Stimulated activated memory B cell treated with anti-CD40 and anti-IgM and Interleukin-4, amounts not matched to agents 10 μg/mL and 1 μg/mL and 100 μg/mL, for 72 hours (primary cell): Measurements from ENCODE around the gene TBCD.
A peak's percentile ranks its signal among the peaks of the same experiment; 100 is the strongest.

ENCODE experiments used
- ATAC-seq: fragments of 150-1000 bp; cut with Tn5 transposase; 2 replicates; pipeline ENCODE4 v1.10.0; 2021
- H3K27ac Mint-ChIP-seq: one replicate; pipeline ENCODE4 v1.8.0; 2022; ENCODE audit warnings: mild to moderate bottlenecking, mixed read lengths
- H3K27me3 Mint-ChIP-seq: one replicate; pipeline ENCODE4 v1.8.0; 2022; ENCODE audit warnings: mixed read lengths
- H3K36me3 Mint-ChIP-seq: one replicate; pipeline ENCODE4 v1.8.0; 2022; ENCODE audit warnings: mixed read lengths
- H3K4me1 Mint-ChIP-seq: one replicate; pipeline ENCODE4 v1.8.0; 2022; ENCODE audit warnings: mixed read lengths
- H3K4me3 Mint-ChIP-seq: one replicate; pipeline ENCODE4 v1.8.0; 2022; ENCODE audit warnings: mild to moderate bottlenecking, moderate library complexity, mixed read lengths
- H3K9me3 Mint-ChIP-seq: one replicate; pipeline ENCODE4 v1.8.0; 2022; ENCODE audit warnings: mixed read lengths

TBCD gene

GRCh38 chr17:82804442-82805191, 52.8 kb downstream of the TBCD start:
- Mint-ChIP-seq H3K9me3 (peaks cover 6% of the 10 kb centered on the region), H3K4me1 (peaks cover 15% of the 10 kb centered on the region), H3K27ac (no peak overlapping the region), H3K4me3 (no peak overlapping the region), H3K27me3 (no peaks in the 10 kb centered on the region), H3K36me3 (peaks cover 56% of the 10 kb centered on the region)
- ATAC-seq = no peak

GRCh38 chr17:82805254-82805653, 53.4 kb downstream of the TBCD start:
- Mint-ChIP-seq H3K36me3 (peaks cover 56% of the 10 kb centered on the region), H3K4me3 (no peak overlapping the region), H3K27ac (no peak overlapping the region), H3K4me1 (peaks cover 15% of the 10 kb centered on the region), H3K27me3 (no peaks in the 10 kb centered on the region), H3K9me3 (peaks cover 6% of the 10 kb centered on the region)
- ATAC-seq = no peak

GRCh38 chr17:82805823-82806222, 54.0 kb downstream of the TBCD start:
- Mint-ChIP-seq H3K9me3 (peaks cover 6% of the 10 kb centered on the region), H3K4me1 (peaks cover 15% of the 10 kb centered on the region), H3K27ac (no peak overlapping the region), H3K27me3 (no peaks in the 10 kb centered on the region), H3K4me3 (no peak overlapping the region), H3K36me3 (peaks cover 55% of the 10 kb centered on the region)
- no peak for ATAC-seq

- peaks cover 55% of the 10 kb centered on the region for H3K36me3 Mint-ChIP-seq
- H3K4me3 Mint-ChIP-seq = no peak overlapping the region
- peaks cover 10% of the 10 kb centered on the region for H3K4me1 Mint-ChIP-seq
- H3K9me3 Mint-ChIP-seq = peaks cover under 1% of the 10 kb centered on the region
- no peaks in the 10 kb centered on the region for H3K27me3 Mint-ChIP-seq
- no peak overlapping the region for H3K27ac Mint-ChIP-seq
- ATAC-seq = no peak
Measured at GRCh38 chr17:82806645-82807044, 54.8 kb downstream of the TBCD start.

GRCh38 chr17:82807101-82807500, 55.2 kb downstream of the TBCD start:
- no peak for ATAC-seq
- no peaks in the 10 kb centered on the region for H3K27me3 Mint-ChIP-seq
- no peaks in the 10 kb centered on the region for H3K9me3 Mint-ChIP-seq
- H3K4me1 Mint-ChIP-seq = peaks cover 10% of the 10 kb centered on the region
- no peak overlapping the region for H3K4me3 Mint-ChIP-seq
- peaks cover 59% of the 10 kb centered on the region for H3K36me3 Mint-ChIP-seq
- H3K27ac Mint-ChIP-seq = no peak overlapping the region

- Mint-ChIP-seq H3K27ac (no peak overlapping the region), H3K4me1 (peaks cover 10% of the 10 kb centered on the region), H3K27me3 (no peaks in the 10 kb centered on the region), H3K36me3 (peaks cover 60% of the 10 kb centered on the region), H3K9me3 (no peaks in the 10 kb centered on the region), H3K4me3 (no peak overlapping the region)
- no peak for ATAC-seq
Measured at GRCh38 chr17:82807562-82807961, 55.7 kb downstream of the TBCD start.

GRCh38 chr17:82808006-82808405, 56.1 kb downstream of the TBCD start:
- no peaks in the 10 kb centered on the region for H3K27me3 Mint-ChIP-seq
- no peak overlapping the region for H3K4me3 Mint-ChIP-seq
- ATAC-seq = no peak
- no peak overlapping the region for H3K27ac Mint-ChIP-seq
- H3K9me3 Mint-ChIP-seq = no peaks in the 10 kb centered on the region
- H3K36me3 Mint-ChIP-seq = peaks cover 58% of the 10 kb centered on the region
- H3K4me1 Mint-ChIP-seq = peaks cover 10% of the 10 kb centered on the region

- no peaks in the 10 kb centered on the region for H3K9me3 Mint-ChIP-seq
- no peak overlapping the region for H3K4me3 Mint-ChIP-seq
- no peaks in the 10 kb centered on the region for H3K27me3 Mint-ChIP-seq
- H3K36me3 Mint-ChIP-seq = peaks cover 68% of the 10 kb centered on the region
- H3K4me1 Mint-ChIP-seq = peaks cover 10% of the 10 kb centered on the region
- no peak for ATAC-seq
- no peak overlapping the region for H3K27ac Mint-ChIP-seq
Measured at GRCh38 chr17:82808921-82809905, 57.3 kb downstream of the TBCD start.

- no peak for ATAC-seq
- H3K27me3 Mint-ChIP-seq = no peaks in the 10 kb centered on the region
- peaks cover 10% of the 10 kb centered on the region for H3K4me1 Mint-ChIP-seq
- H3K36me3 Mint-ChIP-seq = peaks cover 83% of the 10 kb centered on the region
- no peak overlapping the region for H3K4me3 Mint-ChIP-seq
- no peaks in the 10 kb centered on the region for H3K9me3 Mint-ChIP-seq
- H3K27ac Mint-ChIP-seq = no peak overlapping the region
Measured at GRCh38 chr17:82810644-82811430, 59.0 kb downstream of the TBCD start.

- ATAC-seq = no peak
- Mint-ChIP-seq H3K4me1 (peaks cover 10% of the 10 kb centered on the region), H3K27me3 (no peaks in the 10 kb centered on the region), H3K36me3 (peaks cover 79% of the 10 kb centered on the region), H3K9me3 (no peaks in the 10 kb centered on the region), H3K27ac (no peak overlapping the region), H3K4me3 (no peak overlapping the region)
Measured at GRCh38 chr17:82812058-82812457, 60.2 kb downstream of the TBCD start.

- H3K36me3 Mint-ChIP-seq = peaks cover 75% of the 10 kb centered on the region
- H3K27me3 Mint-ChIP-seq = no peaks in the 10 kb centered on the region
- H3K4me1 Mint-ChIP-seq = peaks cover 9% of the 10 kb centered on the region
- no peak overlapping the region for H3K27ac Mint-ChIP-seq
- H3K4me3 Mint-ChIP-seq = no peak overlapping the region
- no peak for ATAC-seq
- H3K9me3 Mint-ChIP-seq = no peaks in the 10 kb centered on the region
Measured at GRCh38 chr17:82812601-82813000, 60.7 kb downstream of the TBCD start.

- ATAC-seq = no peak
- Mint-ChIP-seq H3K9me3 (no peaks in the 10 kb centered on the region), H3K27me3 (no peaks in the 10 kb centered on the region), H3K27ac (no peak overlapping the region), H3K4me3 (no peak overlapping the region), H3K4me1 (peaks cover 11% of the 10 kb centered on the region), H3K36me3 (peaks cover 74% of the 10 kb centered on the region)
Measured at GRCh38 chr17:82813299-82814051, 61.6 kb downstream of the TBCD start.

GRCh38 chr17:82814834-82815233, 63.0 kb downstream of the TBCD start:
- no peak overlapping the region for H3K4me3 Mint-ChIP-seq
- peaks cover 19% of the 10 kb centered on the region for H3K4me1 Mint-ChIP-seq
- no peaks in the 10 kb centered on the region for H3K9me3 Mint-ChIP-seq
- peak overlapping the region; percentile 10 for H3K27ac Mint-ChIP-seq
- H3K36me3 Mint-ChIP-seq = peaks cover 73% of the 10 kb centered on the region
- H3K27me3 Mint-ChIP-seq = no peaks in the 10 kb centered on the region
- no peak for ATAC-seq

GRCh38 chr17:82815354-82815753, 63.5 kb downstream of the TBCD start:
- H3K4me3 Mint-ChIP-seq = no peak overlapping the region
- peaks cover 19% of the 10 kb centered on the region for H3K4me1 Mint-ChIP-seq
- H3K36me3 Mint-ChIP-seq = peaks cover 73% of the 10 kb centered on the region
- no peak for ATAC-seq
- H3K27me3 Mint-ChIP-seq = no peaks in the 10 kb centered on the region
- peaks cover 2% of the 10 kb centered on the region for H3K9me3 Mint-ChIP-seq
- H3K27ac Mint-ChIP-seq = no peak overlapping the region
